ENCODE measurements around the gene PAQR8.

DNA sequence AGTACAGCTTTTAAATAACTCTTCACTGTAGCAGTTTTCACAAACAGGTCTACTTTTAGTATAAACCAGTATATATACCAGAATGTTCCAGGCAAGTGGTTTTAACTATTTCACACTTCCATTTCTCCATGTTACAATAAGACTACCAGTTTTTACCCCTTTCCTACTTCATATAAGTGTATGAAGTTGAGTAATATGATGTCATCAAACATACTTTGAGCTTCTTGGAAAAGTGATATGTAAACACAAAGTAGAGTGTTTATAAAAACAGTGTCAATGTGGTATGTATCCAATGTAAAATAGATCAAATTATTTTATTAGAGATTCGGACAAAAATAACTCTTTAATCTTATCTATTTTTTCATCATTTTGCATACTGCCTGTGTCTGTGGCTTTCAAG, 2.5 kb upstream of the PAQR8 start:
- TF ChIP-seq, protein P1, sequence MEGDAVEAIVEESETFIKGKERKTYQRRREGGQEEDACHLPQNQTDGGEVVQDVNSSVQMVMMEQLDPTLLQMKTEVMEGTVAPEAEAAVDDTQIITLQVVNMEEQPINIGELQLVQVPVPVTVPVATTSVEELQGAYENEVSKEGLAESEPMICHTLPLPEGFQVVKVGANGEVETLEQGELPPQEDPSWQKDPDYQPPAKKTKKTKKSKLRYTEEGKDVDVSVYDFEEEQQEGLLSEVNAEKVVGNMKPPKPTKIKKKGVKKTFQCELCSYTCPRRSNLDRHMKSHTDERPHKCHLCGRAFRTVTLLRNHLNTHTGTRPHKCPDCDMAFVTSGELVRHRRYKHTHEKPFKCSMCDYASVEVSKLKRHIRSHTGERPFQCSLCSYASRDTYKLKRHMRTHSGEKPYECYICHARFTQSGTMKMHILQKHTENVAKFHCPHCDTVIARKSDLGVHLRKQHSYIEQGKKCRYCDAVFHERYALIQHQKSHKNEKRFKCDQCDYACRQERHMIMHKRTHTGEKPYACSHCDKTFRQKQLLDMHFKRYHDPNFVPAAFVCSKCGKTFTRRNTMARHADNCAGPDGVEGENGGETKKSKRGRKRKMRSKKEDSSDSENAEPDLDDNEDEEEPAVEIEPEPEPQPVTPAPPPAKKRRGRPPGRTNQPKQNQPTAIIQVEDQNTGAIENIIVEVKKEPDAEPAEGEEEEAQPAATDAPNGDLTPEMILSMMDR (IDR thresholded peaks at IDR 0.05) = no peak
- TF ChIP-seq SIN3A (IDR thresholded peaks at IDR 0.05; ENCODE audit: borderline replicate concordance, insufficient read depth, low read depth, low read length) = no peak
- TF ChIP-seq, protein P2, sequence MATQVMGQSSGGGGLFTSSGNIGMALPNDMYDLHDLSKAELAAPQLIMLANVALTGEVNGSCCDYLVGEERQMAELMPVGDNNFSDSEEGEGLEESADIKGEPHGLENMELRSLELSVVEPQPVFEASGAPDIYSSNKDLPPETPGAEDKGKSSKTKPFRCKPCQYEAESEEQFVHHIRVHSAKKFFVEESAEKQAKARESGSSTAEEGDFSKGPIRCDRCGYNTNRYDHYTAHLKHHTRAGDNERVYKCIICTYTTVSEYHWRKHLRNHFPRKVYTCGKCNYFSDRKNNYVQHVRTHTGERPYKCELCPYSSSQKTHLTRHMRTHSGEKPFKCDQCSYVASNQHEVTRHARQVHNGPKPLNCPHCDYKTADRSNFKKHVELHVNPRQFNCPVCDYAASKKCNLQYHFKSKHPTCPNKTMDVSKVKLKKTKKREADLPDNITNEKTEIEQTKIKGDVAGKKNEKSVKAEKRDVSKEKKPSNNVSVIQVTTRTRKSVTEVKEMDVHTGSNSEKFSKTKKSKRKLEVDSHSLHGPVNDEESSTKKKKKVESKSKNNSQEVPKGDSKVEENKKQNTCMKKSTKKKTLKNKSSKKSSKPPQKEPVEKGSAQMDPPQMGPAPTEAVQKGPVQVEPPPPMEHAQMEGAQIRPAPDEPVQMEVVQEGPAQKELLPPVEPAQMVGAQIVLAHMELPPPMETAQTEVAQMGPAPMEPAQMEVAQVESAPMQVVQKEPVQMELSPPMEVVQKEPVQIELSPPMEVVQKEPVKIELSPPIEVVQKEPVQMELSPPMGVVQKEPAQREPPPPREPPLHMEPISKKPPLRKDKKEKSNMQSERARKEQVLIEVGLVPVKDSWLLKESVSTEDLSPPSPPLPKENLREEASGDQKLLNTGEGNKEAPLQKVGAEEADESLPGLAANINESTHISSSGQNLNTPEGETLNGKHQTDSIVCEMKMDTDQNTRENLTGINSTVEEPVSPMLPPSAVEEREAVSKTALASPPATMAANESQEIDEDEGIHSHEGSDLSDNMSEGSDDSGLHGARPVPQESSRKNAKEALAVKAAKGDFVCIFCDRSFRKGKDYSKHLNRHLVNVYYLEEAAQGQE (IDR thresholded peaks at IDR 0.05; ENCODE audit: insufficient read depth in 1 of 2, low read depth in 2 of 2, low read length in 1 of 2) = no peak
- TF ChIP-seq POLR2AphosphoS5 (IDR thresholded peaks at IDR 0.05; ENCODE audit: low read depth, low read length) = no peak
- no peak for TF ChIP-seq TCF7L2 (IDR thresholded peaks at IDR 0.05; ENCODE audit: low read depth, low read length)

Measured in Panc1 (cell line).